GM23338 (cell line): ENCODE results near the gene LAMB3.

Experiments
- CREB1 ChIP-seq: fragments of 250-450 bp; sonication (Bioruptor Pico); IDR thresholded peaks from 2 replicates; pipeline ENCODE4 v1.5.0; 2020; ENCODE audit warnings: low read depth, mild to moderate bottlenecking, moderate library complexity
- EZH2 ChIP-seq: fragments of 200-600 bp; sonication (generic); IDR thresholded peaks from one replicate; pipeline ENCODE4 v1.8.0; 2017; ENCODE audit warnings: antibody characterized with exemption, mild to moderate bottlenecking, low read depth; ENCODE audit not compliant: unreplicated experiment
- EZH2phosphoT487 ChIP-seq: fragments of 200-600 bp; sonication (generic); IDR thresholded peaks from one replicate; pipeline ENCODE4 v1.8.1; 2018; ENCODE audit warnings: antibody characterized with exemption; ENCODE audit not compliant: unreplicated experiment
- NANOG ChIP-seq: IDR thresholded peaks from 2 replicates; pipeline ENCODE4 v1.6.1; 2016; ENCODE audit warnings: antibody characterized with exemption, borderline replicate concordance
- POLR2AphosphoS5 ChIP-seq: IDR thresholded peaks from 2 replicates; pipeline ENCODE4 v1.6.1; 2016; ENCODE audit warnings: antibody characterized with exemption, low read depth
- STAT1 ChIP-seq: IDR thresholded peaks from one replicate; pipeline ENCODE4 v1.6.1; 2016; ENCODE audit warnings: antibody characterized with exemption; ENCODE audit not compliant: unreplicated experiment
- ZNF331 ChIP-seq: fragments of 250-450 bp; sonication (Bioruptor Pico); IDR thresholded peaks from 2 replicates; pipeline ENCODE4 v1.5.0; 2020; ENCODE audit warnings: low read depth, mild to moderate bottlenecking, moderate library complexity
- TF ChIP-seq, protein P1 (sequence below), 2 experiments: fragments of 200-600 bp in 1 of 2; sonication (generic) in 1 of 2; conservative IDR thresholded peaks; 2 replicates each; pipeline versions ENCODE4 v1.5.1 to v1.6.1; 2016 to 2017; ENCODE audit warnings: antibody characterized with exemption in 2 of 2, low read depth in 2 of 2, mild to moderate bottlenecking in 2 of 2, moderate library complexity in 1 of 2
- TF ChIP-seq, protein P2 (sequence below): IDR thresholded peaks from 2 replicates; pipeline ENCODE4 v1.6.1; 2016; ENCODE audit warnings: antibody characterized with exemption
- TF ChIP-seq, protein P3 (sequence below): IDR thresholded peaks from one replicate; pipeline ENCODE4 v1.6.1; 2018; ENCODE audit warnings: antibody characterized with exemption; ENCODE audit not compliant: unreplicated experiment
- TF ChIP-seq, protein P4 (sequence below): fragments of 250-450 bp; sonication (Bioruptor Pico); IDR thresholded peaks from 2 replicates; pipeline ENCODE4 v1.5.0; 2020; ENCODE audit warnings: mild to moderate bottlenecking, moderate library complexity

DNA sequence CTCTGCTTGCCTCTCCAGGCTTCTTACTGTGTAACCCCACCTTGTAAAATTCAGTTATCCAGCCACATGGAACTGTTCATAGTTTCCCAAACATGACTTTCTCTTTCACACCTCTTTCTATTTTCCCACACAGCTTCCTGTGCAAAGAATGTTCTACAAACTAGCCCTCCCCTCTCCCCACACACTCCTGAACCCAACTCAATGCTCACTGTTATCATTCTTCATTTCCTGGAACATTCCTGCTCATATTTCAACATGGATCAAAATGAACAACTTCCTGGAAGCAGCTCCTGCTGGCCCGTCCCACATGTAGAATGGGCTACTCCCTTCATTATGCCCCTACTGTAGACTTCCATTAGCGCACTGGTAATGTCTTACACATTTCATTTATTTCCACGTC lies 44.9 kb upstream of the LAMB3 start:
- no peak for TF ChIP-seq EZH2phosphoT487
- TF ChIP-seq, protein P1, sequence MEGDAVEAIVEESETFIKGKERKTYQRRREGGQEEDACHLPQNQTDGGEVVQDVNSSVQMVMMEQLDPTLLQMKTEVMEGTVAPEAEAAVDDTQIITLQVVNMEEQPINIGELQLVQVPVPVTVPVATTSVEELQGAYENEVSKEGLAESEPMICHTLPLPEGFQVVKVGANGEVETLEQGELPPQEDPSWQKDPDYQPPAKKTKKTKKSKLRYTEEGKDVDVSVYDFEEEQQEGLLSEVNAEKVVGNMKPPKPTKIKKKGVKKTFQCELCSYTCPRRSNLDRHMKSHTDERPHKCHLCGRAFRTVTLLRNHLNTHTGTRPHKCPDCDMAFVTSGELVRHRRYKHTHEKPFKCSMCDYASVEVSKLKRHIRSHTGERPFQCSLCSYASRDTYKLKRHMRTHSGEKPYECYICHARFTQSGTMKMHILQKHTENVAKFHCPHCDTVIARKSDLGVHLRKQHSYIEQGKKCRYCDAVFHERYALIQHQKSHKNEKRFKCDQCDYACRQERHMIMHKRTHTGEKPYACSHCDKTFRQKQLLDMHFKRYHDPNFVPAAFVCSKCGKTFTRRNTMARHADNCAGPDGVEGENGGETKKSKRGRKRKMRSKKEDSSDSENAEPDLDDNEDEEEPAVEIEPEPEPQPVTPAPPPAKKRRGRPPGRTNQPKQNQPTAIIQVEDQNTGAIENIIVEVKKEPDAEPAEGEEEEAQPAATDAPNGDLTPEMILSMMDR (conservative IDR thresholded peaks at IDR 0.05; ENCODE audit: low read depth in 2 of 2), result no peak
- no peak for TF ChIP-seq POLR2AphosphoS5
- TF ChIP-seq EZH2, result no peak
- TF ChIP-seq CREB1 (CRISPR knock-in tag), result no peak
- no peak for TF ChIP-seq STAT1
- TF ChIP-seq, protein P2, sequence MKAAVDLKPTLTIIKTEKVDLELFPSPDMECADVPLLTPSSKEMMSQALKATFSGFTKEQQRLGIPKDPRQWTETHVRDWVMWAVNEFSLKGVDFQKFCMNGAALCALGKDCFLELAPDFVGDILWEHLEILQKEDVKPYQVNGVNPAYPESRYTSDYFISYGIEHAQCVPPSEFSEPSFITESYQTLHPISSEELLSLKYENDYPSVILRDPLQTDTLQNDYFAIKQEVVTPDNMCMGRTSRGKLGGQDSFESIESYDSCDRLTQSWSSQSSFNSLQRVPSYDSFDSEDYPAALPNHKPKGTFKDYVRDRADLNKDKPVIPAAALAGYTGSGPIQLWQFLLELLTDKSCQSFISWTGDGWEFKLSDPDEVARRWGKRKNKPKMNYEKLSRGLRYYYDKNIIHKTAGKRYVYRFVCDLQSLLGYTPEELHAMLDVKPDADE, result no peak
- TF ChIP-seq, protein P3, sequence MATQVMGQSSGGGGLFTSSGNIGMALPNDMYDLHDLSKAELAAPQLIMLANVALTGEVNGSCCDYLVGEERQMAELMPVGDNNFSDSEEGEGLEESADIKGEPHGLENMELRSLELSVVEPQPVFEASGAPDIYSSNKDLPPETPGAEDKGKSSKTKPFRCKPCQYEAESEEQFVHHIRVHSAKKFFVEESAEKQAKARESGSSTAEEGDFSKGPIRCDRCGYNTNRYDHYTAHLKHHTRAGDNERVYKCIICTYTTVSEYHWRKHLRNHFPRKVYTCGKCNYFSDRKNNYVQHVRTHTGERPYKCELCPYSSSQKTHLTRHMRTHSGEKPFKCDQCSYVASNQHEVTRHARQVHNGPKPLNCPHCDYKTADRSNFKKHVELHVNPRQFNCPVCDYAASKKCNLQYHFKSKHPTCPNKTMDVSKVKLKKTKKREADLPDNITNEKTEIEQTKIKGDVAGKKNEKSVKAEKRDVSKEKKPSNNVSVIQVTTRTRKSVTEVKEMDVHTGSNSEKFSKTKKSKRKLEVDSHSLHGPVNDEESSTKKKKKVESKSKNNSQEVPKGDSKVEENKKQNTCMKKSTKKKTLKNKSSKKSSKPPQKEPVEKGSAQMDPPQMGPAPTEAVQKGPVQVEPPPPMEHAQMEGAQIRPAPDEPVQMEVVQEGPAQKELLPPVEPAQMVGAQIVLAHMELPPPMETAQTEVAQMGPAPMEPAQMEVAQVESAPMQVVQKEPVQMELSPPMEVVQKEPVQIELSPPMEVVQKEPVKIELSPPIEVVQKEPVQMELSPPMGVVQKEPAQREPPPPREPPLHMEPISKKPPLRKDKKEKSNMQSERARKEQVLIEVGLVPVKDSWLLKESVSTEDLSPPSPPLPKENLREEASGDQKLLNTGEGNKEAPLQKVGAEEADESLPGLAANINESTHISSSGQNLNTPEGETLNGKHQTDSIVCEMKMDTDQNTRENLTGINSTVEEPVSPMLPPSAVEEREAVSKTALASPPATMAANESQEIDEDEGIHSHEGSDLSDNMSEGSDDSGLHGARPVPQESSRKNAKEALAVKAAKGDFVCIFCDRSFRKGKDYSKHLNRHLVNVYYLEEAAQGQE, result no peak
- TF ChIP-seq, protein P4, sequence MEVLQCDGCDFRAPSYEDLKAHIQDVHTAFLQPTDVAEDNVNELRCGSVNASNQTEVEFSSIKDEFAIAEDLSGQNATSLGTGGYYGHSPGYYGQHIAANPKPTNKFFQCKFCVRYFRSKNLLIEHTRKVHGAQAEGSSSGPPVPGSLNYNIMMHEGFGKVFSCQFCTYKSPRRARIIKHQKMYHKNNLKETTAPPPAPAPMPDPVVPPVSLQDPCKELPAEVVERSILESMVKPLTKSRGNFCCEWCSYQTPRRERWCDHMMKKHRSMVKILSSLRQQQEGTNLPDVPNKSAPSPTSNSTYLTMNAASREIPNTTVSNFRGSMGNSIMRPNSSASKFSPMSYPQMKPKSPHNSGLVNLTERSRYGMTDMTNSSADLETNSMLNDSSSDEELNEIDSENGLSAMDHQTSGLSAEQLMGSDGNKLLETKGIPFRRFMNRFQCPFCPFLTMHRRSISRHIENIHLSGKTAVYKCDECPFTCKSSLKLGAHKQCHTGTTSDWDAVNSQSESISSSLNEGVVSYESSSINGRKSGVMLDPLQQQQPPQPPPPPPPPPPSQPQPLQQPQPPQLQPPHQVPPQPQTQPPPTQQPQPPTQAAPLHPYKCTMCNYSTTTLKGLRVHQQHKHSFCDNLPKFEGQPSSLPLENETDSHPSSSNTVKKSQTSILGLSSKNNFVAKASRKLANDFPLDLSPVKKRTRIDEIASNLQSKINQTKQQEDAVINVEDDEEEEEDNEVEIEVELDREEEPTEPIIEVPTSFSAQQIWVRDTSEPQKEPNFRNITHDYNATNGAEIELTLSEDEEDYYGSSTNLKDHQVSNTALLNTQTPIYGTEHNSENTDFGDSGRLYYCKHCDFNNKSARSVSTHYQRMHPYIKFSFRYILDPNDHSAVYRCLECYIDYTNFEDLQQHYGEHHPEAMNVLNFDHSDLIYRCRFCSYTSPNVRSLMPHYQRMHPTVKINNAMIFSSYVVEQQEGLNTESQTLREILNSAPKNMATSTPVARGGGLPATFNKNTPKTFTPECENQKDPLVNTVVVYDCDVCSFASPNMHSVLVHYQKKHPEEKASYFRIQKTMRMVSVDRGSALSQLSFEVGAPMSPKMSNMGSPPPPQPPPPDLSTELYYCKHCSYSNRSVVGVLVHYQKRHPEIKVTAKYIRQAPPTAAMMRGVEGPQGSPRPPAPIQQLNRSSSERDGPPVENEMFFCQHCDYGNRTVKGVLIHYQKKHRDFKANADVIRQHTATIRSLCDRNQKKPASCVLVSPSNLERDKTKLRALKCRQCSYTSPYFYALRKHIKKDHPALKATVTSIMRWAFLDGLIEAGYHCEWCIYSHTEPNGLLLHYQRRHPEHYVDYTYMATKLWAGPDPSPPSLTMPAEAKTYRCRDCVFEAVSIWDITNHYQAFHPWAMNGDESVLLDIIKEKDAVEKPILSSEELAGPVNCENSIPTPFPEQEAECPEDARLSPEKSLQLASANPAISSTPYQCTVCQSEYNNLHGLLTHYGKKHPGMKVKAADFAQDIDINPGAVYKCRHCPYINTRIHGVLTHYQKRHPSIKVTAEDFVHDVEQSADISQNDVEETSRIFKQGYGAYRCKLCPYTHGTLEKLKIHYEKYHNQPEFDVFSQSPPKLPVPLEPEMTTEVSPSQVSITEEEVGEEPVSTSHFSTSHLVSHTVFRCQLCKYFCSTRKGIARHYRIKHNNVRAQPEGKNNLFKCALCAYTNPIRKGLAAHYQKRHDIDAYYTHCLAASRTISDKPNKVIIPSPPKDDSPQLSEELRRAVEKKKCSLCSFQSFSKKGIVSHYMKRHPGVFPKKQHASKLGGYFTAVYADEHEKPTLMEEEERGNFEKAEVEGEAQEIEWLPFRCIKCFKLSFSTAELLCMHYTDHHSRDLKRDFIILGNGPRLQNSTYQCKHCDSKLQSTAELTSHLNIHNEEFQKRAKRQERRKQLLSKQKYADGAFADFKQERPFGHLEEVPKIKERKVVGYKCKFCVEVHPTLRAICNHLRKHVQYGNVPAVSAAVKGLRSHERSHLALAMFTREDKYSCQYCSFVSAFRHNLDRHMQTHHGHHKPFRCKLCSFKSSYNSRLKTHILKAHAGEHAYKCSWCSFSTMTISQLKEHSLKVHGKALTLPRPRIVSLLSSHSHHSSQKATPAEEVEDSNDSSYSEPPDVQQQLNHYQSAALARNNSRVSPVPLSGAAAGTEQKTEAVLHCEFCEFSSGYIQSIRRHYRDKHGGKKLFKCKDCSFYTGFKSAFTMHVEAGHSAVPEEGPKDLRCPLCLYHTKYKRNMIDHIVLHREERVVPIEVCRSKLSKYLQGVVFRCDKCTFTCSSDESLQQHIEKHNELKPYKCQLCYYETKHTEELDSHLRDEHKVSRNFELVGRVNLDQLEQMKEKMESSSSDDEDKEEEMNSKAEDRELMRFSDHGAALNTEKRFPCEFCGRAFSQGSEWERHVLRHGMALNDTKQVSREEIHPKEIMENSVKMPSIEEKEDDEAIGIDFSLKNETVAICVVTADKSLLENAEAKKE, result no peak
- TF ChIP-seq ZNF331 (CRISPR knock-in tag), result no peak
- no peak for TF ChIP-seq NANOG
